ENCODE results near the gene UBE2R2. TPM values are rescaled to one million over a fixed set of nuclear protein-coding genes. Genes with fewer than 3 reads are reported as not detected.

Gene UBE2R2
- total RNA-seq, 1 donor from 2014 or later, result 34.5 TPM

DNA sequence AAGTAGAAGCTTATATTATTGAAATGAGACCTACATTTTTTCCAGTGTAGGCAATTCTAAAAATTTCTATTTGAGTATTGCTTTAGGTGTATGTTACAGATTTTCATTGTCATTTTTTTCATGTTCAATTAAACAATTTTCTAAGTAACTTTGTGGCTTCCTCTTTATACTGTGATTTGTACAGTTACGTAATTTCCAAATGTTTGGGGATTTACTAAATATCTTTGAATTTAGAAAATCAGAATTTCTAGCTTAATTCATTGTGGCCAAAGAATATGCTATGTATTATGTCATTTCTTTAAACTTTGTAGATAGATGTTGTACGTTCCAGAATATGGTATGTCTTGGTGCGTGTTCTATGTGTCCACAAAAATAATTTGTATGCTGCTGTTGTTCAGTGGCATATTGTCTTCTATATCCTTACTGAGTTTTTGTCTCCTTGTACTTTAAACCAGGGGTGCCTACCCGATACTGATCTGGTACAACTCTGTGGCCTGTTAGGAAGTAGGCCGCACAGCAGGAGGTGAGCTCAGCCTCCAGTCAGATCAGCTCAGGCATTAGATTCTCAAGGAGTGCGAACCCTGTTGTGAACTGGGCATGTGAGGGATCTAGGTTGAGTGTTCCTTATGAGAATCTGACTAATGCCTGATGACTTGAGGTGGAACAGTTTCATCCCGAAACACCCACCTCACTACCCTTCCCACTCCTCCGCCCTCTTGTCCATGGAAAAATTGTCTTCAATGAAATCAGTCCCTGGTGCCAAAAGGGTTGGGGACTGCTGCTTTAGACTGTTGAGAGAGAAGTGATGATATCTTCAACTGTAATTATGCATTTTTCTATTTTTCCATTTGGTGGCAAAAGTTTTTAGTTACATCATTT lies 63.5 kb downstream of the UBE2R2 start:
- intact Hi-C loops (cut with micrococcal nuclease), result no loop called here

DNA sequence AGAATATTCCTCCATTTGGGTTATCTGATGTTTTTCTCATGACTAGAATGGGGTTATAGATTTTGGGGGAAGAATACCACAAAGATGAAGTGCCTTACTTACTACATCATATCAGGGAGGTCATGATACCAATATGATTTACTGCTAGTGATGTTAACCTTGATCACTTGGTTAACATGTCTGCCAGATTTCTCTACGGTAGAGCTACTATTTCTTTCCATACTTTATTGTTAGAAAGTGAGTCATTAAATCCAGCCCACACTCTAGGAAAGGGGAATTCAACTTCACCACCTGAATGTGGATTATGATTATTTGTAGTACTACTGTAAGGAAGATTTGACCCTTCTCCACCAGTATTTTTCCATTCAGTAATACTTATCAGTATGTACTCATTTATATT lies 64.7 kb downstream of the UBE2R2 start:
- intact Hi-C loops (cut with micrococcal nuclease), result no loop called here

DNA sequence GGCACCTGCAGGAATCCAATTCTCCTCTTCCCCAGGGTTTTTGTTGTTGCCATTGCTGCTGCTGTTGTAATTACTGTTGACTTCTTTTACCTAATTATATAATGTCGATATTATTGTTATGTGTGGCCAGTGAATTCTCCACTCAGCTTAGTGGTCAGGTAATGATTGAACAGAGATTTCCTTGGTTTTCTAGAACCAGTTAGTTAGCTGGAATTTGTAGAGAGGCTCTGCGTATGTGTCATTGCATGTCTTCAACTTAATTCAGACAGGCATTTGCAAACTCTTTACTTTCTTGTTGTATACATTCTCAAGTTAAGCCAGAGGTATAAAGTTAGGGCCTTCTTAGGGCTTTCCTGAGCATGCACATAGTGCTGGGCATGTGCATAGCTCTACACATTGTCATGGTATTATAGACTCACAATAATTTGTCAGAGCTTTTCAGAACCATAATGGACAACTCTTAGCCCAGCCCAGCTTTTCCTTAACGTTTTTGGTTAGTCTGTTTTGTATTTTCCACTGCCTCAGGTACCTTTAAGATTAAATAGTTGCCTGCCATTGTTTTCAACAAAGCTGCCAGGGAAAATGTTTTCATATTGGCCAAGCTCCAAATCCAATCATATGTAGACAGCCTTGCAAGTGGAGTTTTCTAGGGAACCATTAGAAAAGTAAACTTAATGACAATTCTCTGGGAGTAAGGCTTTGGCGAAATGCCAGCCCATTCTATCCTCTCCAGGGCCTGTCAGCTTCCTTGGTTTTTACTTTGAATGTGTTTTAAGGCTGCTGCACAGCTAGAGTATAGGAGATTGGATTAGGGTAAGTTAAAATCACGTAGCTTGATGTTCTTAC lies 68.1 kb downstream of the UBE2R2 start:
- intact Hi-C loops (cut with micrococcal nuclease), result no loop called here

DNA sequence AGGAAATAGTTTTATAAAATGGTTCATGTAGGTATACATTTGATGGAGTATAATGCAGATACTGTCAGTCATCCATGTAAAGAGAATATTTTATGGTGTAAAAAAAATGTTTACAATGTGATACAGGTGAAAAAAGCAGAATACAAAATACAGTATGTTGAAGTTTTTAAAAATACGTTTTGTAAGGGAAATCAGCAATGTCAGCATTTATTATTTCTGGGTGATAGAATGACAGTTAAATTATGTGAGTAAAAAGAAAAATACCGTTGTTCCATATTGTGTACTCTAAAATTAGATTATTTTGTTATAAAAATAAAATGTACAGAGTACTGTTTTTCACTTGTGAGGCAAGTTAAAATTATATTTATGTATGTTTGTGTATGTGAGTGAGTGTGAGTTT lies 69.0 kb downstream of the UBE2R2 start:
- intact Hi-C loops (cut with micrococcal nuclease), result no loop called here

DNA sequence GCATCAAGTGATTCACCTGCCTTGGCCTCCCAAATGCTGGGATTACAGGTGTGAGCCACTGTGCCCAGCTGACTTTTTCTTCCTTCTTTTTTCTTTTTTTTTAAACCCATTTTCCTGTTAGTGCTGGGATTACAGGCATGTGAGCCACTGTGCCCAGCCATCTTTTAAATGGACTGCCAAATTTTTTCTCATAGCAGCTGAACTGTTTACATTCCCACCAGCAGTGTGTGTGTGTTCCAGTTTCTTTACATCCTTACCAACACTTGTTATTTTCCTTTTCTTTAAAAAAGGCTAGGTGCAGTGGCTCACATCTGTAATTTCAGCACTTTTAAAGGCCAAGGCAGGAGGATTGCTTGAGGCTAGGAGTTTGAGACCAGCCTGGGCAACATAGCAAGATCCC lies 76.9 kb downstream of the UBE2R2 start:
- intact Hi-C loops (cut with micrococcal nuclease), result no loop called here

DNA sequence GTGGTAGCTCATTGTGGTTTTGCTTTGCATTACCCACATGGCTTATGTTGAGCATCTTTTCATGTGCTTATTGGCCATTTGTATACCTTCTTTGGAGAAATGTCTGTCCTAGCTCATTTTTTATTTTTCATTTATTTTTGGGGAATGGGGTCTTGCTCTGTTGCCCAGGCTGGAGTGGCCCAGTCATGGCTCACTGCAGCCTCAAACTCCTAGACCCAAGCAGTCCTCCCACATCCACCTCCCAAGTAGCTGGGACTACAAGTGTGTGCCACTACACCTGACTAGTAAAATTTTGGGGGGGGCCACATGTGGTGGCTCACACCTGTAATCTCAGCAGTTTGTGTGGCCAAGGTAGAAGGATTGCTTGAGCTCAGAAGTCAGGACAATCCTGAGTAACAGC lies 77.4 kb downstream of the UBE2R2 start:
- intact Hi-C loops (cut with micrococcal nuclease), result no loop called here

DNA sequence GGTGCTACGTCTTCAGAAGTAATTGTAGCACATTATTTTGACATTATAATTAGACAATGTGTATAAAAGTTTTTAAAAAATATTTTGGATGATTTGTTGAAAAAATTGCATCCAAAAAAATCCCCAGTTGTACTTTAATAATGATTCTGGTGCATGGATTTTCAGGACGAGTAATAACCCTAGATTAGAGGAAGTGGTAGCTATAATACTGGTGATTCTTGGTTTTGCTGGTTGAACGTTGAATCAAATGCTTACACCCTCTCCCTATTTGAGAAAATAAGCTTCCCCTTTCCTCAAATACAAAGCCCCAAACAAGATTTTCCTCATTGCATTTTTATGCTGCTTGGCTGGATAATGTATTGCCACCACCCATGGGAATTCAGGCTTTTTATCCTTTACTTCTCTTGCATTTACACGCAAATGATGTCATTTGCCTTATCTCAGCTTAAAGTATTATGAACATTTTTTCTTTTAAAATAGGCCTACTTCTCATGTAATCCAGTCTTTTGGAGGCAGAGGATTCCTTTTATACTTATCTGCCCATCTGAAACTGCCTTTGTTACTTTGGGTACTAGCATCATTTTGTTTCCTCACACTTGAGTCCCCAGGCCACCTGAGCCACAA lies 86.3 kb downstream of the UBE2R2 start:
- intact Hi-C loops (cut with micrococcal nuclease), result no loop called here

DNA sequence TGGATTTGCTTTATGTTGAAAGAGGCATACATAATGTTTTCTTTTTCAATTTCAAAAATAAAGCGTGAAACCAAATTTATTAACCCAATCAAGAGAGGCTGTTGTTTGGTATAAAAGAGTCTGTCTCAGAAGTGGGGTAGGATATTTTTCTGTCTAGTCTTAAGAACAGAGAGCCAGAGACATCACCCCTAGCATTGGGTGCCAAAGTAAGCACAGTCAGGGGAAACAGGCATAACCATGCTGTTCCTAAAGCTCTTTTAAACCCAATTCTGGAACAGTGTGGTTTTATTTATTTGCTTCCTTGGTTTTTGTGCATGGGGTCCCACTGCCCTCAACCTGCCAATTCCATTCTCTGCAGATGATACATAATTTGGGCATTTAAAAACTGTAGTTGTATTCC lies 88.2 kb downstream of the UBE2R2 start:
- intact Hi-C loops (cut with micrococcal nuclease), result no loop called here

DNA sequence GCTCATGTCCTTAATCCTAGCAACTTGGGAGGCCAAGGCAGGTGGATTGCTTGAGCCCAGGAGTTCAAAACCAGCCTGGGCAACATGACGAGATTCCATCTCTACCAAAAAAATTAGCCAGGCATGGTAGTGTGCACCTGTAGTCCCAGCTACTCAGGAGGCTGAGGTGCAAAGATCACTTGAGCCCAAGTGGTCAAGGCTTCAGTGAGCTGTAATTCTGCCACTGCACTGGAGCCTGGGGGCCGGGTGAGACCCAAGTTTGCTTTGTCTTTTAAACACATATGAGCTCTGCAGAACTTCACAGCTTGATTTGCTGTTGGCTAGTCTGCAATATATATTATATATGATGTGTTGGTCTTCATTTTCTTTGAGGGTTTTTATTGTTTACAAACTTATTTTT lies 89.8 kb downstream of the UBE2R2 start:
- intact Hi-C loops (cut with micrococcal nuclease), result no loop called here

DNA sequence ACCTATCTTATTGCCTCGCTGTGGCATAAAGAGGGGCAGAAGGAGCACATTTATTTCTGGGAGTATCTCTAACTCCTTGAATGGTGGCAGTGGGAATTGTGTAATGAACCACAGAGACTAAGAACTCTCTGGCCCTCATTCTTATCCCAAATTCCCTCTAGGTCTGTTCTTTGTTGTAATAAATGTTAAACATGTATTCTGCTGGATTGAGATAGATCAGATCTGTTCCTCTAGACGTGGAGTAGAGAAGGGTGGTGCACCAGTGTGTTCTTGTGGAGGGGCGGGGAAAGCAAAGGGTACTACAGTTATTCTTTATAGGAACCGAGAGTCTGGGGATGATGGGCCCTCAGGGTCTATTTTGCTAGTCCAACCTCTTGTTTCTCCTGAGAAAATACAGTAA lies 90.4 kb downstream of the UBE2R2 start:
- intact Hi-C loops (cut with micrococcal nuclease), result no loop called here

DNA sequence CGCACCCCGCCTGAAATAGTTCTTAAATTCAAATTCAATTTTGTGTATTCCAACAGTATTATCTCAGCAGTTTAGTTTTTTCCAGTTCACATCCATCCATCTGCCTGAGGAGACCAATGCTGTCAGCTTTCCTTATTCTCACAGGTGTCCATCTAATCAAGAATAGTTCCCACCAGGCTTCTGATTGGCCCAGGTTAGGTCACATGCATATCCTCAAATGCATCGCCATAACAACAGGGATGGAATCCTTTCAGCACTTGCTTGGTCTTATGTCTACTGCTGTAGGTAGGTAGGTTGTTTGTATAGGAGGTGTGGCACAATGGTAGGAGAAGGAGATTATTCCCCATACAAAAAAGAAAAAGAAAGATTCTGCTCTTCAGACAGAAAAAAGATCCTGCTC lies 91.2 kb downstream of the UBE2R2 start:
- intact Hi-C loops (cut with micrococcal nuclease), result no loop called here

DNA sequence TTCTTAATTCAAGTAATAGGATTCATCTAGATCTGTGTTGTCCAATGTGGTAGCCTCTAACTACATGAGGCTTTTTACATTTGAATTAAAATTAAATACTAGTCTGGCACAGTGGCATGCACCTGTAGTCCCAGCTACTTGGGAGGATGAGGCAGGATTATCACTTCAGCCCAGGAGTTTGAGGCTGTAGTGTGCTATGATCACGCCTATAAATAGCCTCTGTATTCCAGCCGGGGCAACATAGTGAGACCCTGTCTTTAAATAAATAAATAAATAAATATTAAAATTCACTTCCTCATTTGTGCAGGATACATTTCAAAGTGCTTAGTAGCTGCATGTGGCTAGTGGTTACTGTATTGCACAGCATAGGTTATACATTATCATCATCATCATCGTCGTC lies 91.8 kb downstream of the UBE2R2 start:
- intact Hi-C loops (cut with micrococcal nuclease), result no loop called here

DNA sequence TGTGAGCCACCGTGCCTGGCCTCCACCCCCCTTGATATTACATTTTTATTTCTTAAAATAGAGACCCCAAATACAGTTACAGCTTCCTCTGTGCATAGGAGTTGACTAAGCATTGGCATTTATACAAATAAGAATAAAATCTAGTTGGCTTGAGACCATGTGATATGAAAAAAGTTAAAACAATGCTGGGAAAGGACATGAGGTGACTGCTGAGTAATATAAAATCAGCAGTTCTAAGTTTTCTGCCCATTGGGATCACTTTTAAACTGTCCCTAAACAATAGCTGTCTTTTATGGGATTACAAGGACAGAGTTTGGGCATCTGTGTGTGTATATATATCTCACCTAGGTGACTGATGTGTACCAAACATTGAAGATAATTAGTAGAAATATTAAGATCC lies 96.6 kb downstream of the UBE2R2 start:
- intact Hi-C loops (cut with micrococcal nuclease), result no loop called here

DNA sequence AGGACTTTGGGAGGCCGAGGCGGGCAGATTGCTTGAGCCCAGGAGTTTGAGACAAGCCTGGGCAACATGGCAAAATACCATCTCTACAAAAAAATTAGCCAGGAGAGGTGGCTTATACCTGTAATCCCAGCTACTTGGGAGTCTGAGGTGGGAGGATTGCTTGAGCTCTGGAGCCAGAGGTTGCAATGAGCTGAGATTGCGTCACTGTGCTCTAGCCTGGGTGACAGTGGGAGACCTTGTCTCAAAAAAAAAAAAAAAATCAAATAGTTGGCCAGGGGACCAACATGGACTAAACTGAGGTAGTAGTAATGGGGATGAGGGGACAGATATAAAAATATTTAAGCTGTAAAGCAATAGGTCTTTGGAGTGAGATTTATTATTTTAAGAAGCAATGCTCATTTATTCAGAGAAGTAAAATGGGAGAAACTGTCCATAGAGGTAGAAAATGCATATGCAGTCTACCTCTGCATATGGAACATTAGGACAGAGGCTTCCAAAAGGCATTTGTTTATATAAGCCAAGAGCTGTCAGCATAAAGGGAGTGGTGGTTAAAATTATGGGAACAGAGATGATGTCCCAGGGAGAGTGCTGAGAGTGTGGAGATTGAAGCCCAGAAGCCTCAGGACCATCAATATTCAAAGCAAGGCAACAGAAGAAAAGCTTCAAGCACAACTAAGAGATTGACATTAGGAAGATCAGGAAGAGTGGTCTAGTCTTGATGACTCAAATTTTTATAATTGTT lies 98.1 kb downstream of the UBE2R2 start:
- intact Hi-C loops (cut with micrococcal nuclease), result no loop called here

DNA sequence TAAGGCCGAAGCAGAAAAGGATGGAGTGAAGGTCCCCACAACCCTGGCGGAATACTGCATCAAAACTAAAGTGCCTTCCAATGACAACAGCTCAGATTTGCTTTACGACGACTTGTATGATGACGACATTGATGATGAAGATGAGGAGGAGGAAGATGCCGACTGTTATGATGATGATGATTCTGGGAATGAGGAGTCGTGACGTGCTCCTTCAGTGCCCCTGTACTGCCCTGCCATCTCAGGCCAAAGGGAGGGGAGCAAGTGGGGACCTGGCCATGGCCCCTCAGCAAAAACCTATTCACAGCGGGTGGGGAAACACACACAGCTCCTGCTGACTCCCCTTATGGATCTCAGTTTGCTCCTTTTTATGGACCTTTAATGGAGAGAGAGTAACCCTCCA lies 100.1 kb downstream of the UBE2R2 start:
- intact Hi-C loops (cut with micrococcal nuclease), result no loop called here

DNA sequence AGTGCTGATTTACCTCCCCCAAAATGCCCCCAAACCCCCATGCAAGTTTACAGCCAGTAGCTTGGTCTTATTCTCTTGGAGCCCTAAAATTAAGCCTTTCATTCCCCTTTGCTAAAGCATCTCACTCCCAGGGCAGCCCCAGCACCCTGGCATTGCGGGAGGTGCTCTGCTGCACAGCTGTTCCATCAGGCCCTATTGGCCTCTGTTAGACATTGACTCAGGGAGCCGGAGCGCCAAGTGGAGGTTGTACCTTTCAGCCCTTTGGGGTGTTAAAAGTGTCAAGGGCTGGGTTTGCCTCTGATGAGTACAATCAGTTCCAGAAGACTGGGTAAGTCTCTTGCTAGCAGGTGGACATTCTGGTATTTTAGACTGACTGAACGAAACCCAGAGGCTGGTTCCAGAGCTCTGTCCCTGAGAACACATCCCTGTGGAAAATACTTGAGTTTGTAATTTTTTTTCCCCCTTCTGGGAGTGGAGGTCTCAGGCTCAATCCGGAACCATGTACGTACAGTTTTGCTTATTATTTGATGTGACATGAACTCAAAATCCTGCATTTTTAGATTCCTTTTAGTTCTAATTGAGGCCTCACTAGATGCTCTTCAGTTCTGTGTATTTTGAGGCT lies 102.4 kb downstream of the UBE2R2 start:
- intact Hi-C loops (cut with micrococcal nuclease), result no loop called here

DNA sequence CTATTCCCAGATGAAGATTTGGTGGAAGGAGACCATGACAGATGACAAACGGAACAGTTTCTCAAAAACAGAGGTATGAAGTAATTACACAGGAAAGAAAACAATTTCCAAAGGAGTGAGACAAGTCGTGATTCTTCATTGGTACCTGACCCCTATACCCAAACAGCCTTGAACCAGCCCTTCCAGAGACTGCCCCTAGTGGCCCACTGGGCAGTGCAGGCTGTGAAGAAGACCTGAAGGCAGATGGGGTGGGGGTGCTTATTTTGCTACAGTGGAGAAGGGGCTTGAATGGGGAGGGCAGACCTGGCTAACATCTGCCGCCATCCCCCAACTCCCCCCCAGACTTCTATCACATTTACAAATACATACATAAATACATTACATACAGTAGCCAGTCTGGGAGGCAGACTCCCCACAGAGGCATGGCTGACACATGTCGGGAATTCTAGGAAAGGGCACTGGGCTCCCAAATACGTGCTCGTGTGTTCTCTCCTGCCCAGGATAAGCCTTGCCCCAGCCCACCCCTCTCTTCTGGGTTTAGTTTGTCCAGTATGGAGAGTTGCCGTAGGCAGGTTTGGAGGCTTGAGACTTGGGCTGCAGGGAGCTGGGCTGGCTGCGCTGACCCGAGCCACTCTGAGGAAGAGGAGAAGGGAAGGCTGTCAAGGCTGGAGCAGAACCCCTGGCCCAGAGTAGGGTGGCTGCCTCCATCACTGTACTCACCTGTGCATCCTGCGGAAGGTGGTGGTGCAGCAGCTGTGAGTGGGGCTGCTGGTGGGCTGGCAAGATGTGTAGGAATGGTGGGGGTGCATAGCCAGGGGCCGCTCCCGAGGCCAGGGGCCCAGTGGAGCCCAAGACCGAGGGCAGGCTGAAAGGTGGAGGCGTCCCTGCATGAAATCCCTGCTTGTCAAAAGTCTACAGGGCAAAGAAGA lies 105.3 kb downstream of the UBE2R2 start:
- intact Hi-C loops (cut with micrococcal nuclease), result loop anchor here (1.0 kb wide), 1 partner anchor 109 kb away; no protein-coding TSS in a partner anchor

DNA sequence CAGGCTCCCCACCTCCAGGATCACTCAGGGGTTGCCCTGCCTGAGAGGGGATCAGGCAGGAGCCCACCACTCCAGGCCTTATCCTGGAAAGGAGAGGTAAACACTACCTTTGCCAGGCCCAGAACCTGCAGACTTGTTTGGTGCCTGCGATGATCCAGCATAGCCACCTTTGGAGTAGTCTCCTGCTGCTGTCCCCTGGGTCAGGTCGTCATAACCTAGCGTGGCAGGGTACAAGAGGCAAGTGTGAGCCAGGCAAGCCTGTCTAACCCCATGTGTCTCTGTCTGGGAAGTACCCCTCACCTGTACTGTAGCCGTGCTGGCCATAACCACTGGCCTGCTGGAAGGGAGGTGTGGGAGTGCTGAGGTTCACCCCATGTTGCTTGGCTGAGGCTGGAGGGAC lies 106.1 kb downstream of the UBE2R2 start:
- intact Hi-C loops (cut with micrococcal nuclease), result no loop called here

DNA sequence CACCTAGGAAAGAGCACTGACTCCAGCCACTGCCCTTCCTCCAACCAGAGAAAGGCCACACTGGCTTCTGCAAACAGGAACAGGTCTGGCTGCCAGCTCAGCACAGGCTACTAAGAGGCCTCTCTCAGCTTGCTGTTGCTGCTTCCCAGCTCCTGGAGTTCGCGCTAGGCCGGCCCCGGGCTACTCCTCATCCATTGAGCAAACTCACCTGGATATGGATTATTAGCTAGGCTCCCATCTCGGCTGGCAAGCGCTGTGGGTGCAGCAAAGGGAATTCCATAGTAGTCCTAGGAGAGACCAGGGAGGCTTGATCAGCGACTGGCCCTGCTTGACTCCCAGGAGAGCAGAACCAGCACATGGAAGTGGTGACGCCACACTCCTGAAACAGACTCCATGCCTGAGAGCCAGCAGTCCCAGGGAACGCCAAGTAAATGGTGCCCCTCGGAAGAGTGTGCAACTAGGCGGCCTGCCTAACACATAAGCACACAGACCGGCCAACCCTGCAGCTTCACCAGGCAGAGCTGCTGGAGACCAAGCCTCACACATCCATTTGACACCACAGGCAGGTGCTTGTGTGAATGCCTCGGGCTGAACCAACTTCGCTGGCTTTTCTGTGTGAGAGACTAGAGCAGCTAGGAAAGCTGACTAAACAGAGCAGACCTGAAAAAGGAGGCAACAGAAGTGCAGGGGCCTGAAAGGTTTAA lies 107.2 kb downstream of the UBE2R2 start:
- intact Hi-C loops (cut with micrococcal nuclease), result no loop called here
